Activated naive CD8-positive, alpha-beta T cell treated with anti-CD3 and anti-CD28 coated beads for 36 hours (primary cell): ENCODE results near the gene CAMTA1. TPM values are rescaled to one million over a fixed set of nuclear protein-coding genes. Genes with fewer than 3 reads are reported as not detected.
"Not testable (repeated sequence)": the region's sequence is repeated elsewhere in the genome, so short reads cannot be mapped to it uniquely, and the experiment has no call there.

ENCODE experiments used
- DNase-seq: peaks from one replicate; pipeline ENCODE4 v3.0.0; 2021
- H3K27ac Mint-ChIP-seq: one replicate; pipeline ENCODE4 v1.8.0; 2022; ENCODE audit warnings: mild to moderate bottlenecking, moderate library complexity, mixed read lengths
- H3K27me3 Mint-ChIP-seq: one replicate; pipeline ENCODE4 v1.8.0; 2022; ENCODE audit warnings: mild to moderate bottlenecking, mixed read lengths
- H3K36me3 Mint-ChIP-seq: one replicate; pipeline ENCODE4 v1.8.0; 2021; ENCODE audit warnings: mild to moderate bottlenecking, mixed read lengths
- H3K4me1 Mint-ChIP-seq: one replicate; pipeline ENCODE4 v1.8.0; 2021; ENCODE audit warnings: mixed read lengths
- H3K4me3 Mint-ChIP-seq: one replicate; pipeline ENCODE4 v1.8.0; 2022; ENCODE audit warnings: mild to moderate bottlenecking, moderate library complexity, mixed read lengths
- H3K9me3 Mint-ChIP-seq: one replicate; pipeline ENCODE4 v1.8.0; 2022; ENCODE audit warnings: mixed read lengths
- total RNA-seq, 2 experiments: library from RNA; stranded (reverse); gene quantifications; one replicate each; pipeline ENCODE4 v1.2.3, GENCODE V29; 2021

The CAMTA1 gene
- total RNA-seq, 2 experiments from 2014 or later = 70.4 to 71.4 TPM

GRCh38 chr1:6794164-6794563 is 8.9 kb downstream of the CAMTA1 start:
- DNase-seq = no peak
- no peaks in the 10 kb centered on the region for H3K27me3 Mint-ChIP-seq
- H3K4me3 Mint-ChIP-seq = no peak overlapping the region
- peaks cover 4% of the 10 kb centered on the region for H3K36me3 Mint-ChIP-seq
- no peaks in the 10 kb centered on the region for H3K9me3 Mint-ChIP-seq
- H3K4me1 Mint-ChIP-seq = peaks cover 36% of the 10 kb centered on the region
- no peak overlapping the region for H3K27ac Mint-ChIP-seq

DNA sequence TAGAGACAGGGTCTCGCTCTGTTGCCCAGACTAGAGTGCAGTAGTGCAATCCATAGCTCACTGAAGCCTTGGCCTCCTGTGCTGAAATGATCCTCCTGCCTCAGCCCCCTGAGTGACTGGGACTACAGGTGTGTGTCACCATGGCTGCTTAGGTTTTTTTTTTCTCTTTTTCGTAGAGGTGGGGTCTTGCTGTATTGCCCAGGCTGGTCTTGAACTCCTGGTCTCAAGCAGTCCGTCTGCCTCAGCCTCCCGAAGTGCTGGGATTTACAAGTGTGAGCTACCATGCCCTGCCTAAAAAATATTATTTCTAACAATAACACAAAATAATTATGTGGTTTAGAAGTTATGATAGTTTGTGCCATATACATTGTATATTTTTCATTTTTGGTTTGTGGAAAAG is 9.9 kb downstream of the CAMTA1 start:
- Mint-ChIP-seq H3K36me3 (peaks cover 1% of the 10 kb centered on the region), H3K4me1 (peaks cover 30% of the 10 kb centered on the region), H3K4me3 (no peak overlapping the region), H3K27ac (no peak overlapping the region), H3K27me3 (no peaks in the 10 kb centered on the region), H3K9me3 (no peaks in the 10 kb centered on the region)
- DNase-seq = no peak

DNA sequence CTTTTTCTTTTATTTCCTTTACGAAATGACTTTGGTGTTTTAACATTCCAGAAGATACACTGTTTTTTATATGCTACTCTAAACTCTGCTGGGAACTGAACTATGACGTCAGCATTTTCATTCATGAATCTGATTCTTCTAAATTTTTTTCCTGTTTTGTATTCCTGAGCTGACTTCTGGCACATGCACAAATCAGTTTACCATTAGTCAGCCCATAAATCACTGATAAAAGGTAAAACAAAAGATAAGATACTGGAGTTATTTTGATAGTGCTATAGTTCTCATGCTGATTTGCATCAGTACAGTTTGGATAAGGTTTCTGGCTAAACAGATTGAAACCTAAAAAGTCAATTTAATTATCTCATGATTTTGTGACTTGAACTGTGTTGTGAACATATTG is 10.4 kb downstream of the CAMTA1 start:
- peaks cover 32% of the 10 kb centered on the region for H3K4me1 Mint-ChIP-seq
- DNase-seq = no peak
- H3K9me3 Mint-ChIP-seq = no peaks in the 10 kb centered on the region
- H3K4me3 Mint-ChIP-seq = no peak overlapping the region
- no peak overlapping the region for H3K27ac Mint-ChIP-seq
- peaks cover 1% of the 10 kb centered on the region for H3K36me3 Mint-ChIP-seq
- no peaks in the 10 kb centered on the region for H3K27me3 Mint-ChIP-seq

DNA sequence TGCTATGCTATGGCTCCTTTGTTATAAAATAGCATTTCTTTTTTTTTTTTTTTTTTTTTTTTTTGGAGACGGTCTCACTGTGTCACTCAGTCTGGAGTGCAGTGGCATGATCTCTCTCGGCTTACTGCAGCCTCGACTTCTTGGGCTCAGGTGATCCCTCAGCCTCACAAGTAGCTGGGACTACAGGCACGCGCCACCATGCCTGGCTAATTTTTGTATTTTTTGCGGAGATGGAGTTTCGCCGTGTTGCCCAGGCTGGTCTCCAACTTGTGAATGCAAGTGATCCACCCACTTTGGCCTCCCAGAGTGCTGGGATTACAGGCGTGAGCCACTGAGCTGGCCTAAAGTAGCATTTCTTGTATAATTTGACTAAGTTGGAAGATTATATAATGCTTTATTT is 10.8 kb downstream of the CAMTA1 start:
- Mint-ChIP-seq H3K27ac (no peak overlapping the region), H3K27me3 (no peaks in the 10 kb centered on the region), H3K9me3 (no peaks in the 10 kb centered on the region), H3K4me1 (peaks cover 32% of the 10 kb centered on the region), H3K4me3 (no peak overlapping the region), H3K36me3 (peaks cover 3% of the 10 kb centered on the region)
- no peak for DNase-seq

GRCh38 chr1:6799499-6799898 is 14.2 kb downstream of the CAMTA1 start:
- Mint-ChIP-seq H3K27ac (no peak overlapping the region), H3K4me1 (peaks cover 21% of the 10 kb centered on the region), H3K9me3 (no peaks in the 10 kb centered on the region), H3K36me3 (peaks cover 5% of the 10 kb centered on the region), H3K4me3 (no peak overlapping the region), H3K27me3 (no peaks in the 10 kb centered on the region)
- DNase-seq = no peak

GRCh38 chr1:6800745-6801144 is 15.5 kb downstream of the CAMTA1 start:
- peaks cover 5% of the 10 kb centered on the region for H3K36me3 Mint-ChIP-seq
- peaks cover 31% of the 10 kb centered on the region for H3K4me1 Mint-ChIP-seq
- DNase-seq = no peak
- H3K9me3 Mint-ChIP-seq = no peaks in the 10 kb centered on the region
- no peaks in the 10 kb centered on the region for H3K27me3 Mint-ChIP-seq
- H3K4me3 Mint-ChIP-seq = no peak overlapping the region
- no peak overlapping the region for H3K27ac Mint-ChIP-seq

DNA sequence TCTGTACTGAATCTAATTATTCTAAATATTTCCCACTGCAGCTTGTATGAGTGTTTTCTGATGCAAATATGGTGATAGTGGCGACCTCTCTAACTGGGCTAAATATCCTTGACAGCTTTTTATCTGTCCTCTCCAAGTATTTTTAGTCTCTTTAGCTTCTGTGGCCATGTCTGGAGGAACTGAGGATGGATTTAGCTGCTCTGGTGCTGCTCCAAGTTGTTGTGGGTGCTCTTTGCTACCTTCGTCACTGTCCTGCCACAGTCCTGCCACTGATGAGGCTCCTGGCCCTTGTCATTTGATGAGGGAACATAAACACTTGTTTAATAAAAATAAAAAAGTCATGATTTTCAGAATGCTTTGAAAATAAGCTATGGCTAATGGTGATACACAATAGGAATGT is 15.9 kb downstream of the CAMTA1 start:
- Mint-ChIP-seq H3K36me3 (peaks cover 5% of the 10 kb centered on the region), H3K9me3 (no peaks in the 10 kb centered on the region), H3K4me1 (peaks cover 36% of the 10 kb centered on the region), H3K4me3 (no peak overlapping the region), H3K27ac (no peak overlapping the region), H3K27me3 (no peaks in the 10 kb centered on the region)
- DNase-seq = no peak

- H3K4me1 Mint-ChIP-seq = peaks cover 39% of the 10 kb centered on the region
- H3K27ac Mint-ChIP-seq = no peak overlapping the region
- no peak overlapping the region for H3K4me3 Mint-ChIP-seq
- H3K36me3 Mint-ChIP-seq = peaks cover 5% of the 10 kb centered on the region
- H3K27me3 Mint-ChIP-seq = no peaks in the 10 kb centered on the region
- H3K9me3 Mint-ChIP-seq = no peaks in the 10 kb centered on the region
- no peak for DNase-seq
Observed at GRCh38 chr1:6801966-6802365, 16.7 kb downstream of the CAMTA1 start.

DNA sequence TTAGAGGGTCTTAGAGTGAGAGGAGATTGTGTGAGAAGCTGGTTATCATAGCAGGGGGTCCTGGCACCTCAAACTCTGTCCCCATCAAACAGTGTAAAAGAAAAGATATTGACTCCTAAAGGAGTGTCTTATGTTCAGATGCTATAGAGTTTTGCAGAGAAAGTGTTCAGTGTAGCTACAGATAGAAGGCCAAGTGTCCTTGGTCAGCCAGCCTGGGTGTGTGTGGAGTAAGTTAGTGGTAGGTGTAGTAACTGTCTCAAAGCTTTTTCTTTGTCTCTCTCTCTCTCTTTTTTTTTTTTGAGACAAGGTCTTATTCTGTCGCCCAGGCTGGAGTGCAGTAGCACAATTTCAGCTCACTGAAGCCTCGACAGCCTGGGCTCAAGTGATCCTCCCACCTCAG is 17.2 kb downstream of the CAMTA1 start:
- Mint-ChIP-seq H3K4me1 (peaks cover 39% of the 10 kb centered on the region), H3K27ac (no peak overlapping the region), H3K9me3 (no peaks in the 10 kb centered on the region), H3K36me3 (peaks cover 4% of the 10 kb centered on the region), H3K4me3 (no peak overlapping the region), H3K27me3 (no peaks in the 10 kb centered on the region)
- no peak for DNase-seq

DNA sequence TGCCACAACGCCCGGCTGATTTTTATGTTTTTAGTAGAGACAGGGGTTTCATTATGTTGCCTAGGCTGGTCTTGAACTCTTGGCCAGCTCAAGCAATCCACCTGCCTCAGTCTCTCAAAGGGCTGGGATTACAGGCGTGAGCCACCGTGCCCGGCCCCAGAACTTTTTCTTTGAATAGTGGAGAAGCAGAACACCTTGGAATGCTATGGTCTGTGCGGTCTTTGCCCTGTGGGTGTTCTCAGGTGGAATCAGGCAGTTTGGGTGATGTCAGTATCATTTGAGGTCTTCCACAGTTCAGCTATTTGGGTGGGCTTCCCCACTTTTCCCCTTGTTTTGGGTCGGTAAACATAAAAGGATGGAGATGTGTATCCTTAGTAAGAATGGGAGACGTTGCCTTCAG is 17.6 kb downstream of the CAMTA1 start:
- no peak overlapping the region for H3K27ac Mint-ChIP-seq
- H3K4me1 Mint-ChIP-seq = peaks cover 39% of the 10 kb centered on the region
- peaks cover 4% of the 10 kb centered on the region for H3K36me3 Mint-ChIP-seq
- no peak overlapping the region for H3K4me3 Mint-ChIP-seq
- no peaks in the 10 kb centered on the region for H3K27me3 Mint-ChIP-seq
- DNase-seq = no peak
- H3K9me3 Mint-ChIP-seq = no peaks in the 10 kb centered on the region

DNA sequence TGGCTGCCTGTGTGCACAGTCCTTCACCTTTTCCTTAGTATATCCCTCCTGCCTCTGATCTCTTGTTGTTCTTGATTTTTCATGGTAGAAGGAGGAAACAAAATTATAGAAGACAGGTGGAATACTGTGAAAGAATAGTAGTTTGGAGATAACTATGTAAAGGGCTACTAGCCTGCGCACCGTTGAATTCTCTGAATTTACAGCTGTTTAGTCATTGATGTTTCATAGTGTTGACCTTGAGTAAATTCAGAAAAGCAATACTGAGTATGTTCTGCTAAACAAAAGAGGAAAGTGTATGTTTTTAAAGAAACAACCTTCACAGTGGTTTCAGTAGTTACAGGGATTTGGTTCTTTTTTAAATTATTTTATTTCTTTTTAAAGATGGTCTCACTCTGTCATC is 18.1 kb downstream of the CAMTA1 start:
- no peak for DNase-seq
- Mint-ChIP-seq H3K36me3 (peaks cover 4% of the 10 kb centered on the region), H3K9me3 (no peaks in the 10 kb centered on the region), H3K4me1 (peaks cover 39% of the 10 kb centered on the region), H3K27ac (no peak overlapping the region), H3K4me3 (no peak overlapping the region), H3K27me3 (no peaks in the 10 kb centered on the region)

DNA sequence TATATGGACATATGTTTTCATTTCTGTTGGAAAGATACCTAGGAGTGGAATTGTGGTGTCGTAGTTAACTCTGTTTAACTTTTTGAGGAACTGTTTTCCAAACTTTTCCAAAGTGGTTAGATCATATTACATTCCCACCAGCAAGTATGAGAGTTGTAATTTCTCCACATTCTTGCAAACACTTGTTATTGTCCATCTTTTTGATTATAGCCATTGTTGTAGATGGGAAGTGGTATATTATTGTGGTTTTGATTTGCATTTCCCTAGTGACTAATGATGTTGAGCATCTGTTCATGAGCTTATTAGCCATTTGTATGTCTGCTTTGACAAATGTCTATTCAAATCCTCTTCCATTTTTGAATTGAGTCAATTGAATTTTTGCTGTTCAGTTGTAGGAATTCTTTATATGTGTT is 19.8 kb downstream of the CAMTA1 start:
- no peak for DNase-seq
- Mint-ChIP-seq H3K27ac (no peak overlapping the region), H3K36me3 (peaks cover 4% of the 10 kb centered on the region), H3K4me1 (peaks cover 37% of the 10 kb centered on the region), H3K4me3 (no peak overlapping the region), H3K9me3 (no peaks in the 10 kb centered on the region), H3K27me3 (no peaks in the 10 kb centered on the region)

DNA sequence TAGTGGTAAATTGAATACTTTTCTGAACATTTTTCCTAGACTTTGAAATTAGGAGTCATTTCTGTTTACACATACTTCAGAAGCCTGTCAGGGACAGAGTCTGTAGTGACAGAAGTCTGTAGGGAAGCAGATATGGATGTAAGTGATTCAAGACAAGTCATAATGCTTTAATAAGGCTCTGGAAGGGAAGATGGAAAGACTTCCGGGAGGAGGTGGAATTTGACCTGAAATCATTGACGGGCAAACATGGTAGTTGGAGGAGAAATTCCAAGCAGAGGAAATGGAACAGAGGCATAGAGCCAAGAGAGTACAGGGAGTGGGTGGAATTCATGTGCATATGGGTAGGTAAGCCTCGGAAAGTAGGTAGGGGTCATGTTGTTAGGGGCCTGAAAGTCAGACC is 22.5 kb downstream of the CAMTA1 start:
- no peak overlapping the region for H3K27ac Mint-ChIP-seq
- peaks cover 2% of the 10 kb centered on the region for H3K36me3 Mint-ChIP-seq
- no peaks in the 10 kb centered on the region for H3K27me3 Mint-ChIP-seq
- no peak overlapping the region for H3K4me3 Mint-ChIP-seq
- no peak for DNase-seq
- H3K4me1 Mint-ChIP-seq = peaks cover 27% of the 10 kb centered on the region
- H3K9me3 Mint-ChIP-seq = no peaks in the 10 kb centered on the region

DNA sequence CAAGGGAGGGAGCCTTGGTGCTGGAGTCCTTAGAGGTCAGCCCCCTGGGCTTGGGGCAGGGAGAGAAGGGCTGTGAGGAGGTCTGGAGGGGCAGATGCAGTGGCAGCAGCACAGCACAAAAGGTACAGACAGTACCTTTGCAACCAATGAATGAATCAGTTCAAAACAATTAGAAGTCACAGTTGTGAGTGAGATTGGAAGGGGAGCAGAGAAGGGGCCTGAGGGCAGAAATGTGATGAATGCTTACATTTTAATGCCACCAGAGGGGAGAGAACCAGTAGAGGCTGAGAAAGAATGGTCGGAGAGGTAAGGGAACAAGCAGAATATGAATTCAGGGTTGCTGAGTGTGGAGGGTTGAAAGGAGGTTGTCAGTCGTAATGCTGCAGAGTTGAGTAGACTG is 24.2 kb downstream of the CAMTA1 start:
- no peaks in the 10 kb centered on the region for H3K36me3 Mint-ChIP-seq
- no peak for DNase-seq
- no peaks in the 10 kb centered on the region for H3K9me3 Mint-ChIP-seq
- H3K27ac Mint-ChIP-seq = no peak overlapping the region
- no peak overlapping the region for H3K4me3 Mint-ChIP-seq
- peaks cover 28% of the 10 kb centered on the region for H3K4me1 Mint-ChIP-seq
- H3K27me3 Mint-ChIP-seq = no peaks in the 10 kb centered on the region

- not testable (repeated sequence) for H3K4me3 Mint-ChIP-seq, H3K9me3 Mint-ChIP-seq, H3K36me3 Mint-ChIP-seq, H3K27ac Mint-ChIP-seq, DNase-seq, H3K27me3 Mint-ChIP-seq
- peaks cover 24% of the 10 kb centered on the region for H3K4me1 Mint-ChIP-seq
Observed at GRCh38 chr1:6810146-6810734, 25.0 kb downstream of the CAMTA1 start.

GRCh38 chr1:6811583-6811982 is 26.3 kb downstream of the CAMTA1 start:
- Mint-ChIP-seq H3K9me3 (no peaks in the 10 kb centered on the region), H3K36me3 (no peaks in the 10 kb centered on the region), H3K4me3 (no peak overlapping the region), H3K4me1 (peaks cover 18% of the 10 kb centered on the region), H3K27ac (no peak overlapping the region), H3K27me3 (no peaks in the 10 kb centered on the region)
- no peak for DNase-seq

GRCh38 chr1:6813165-6813564 is 27.9 kb downstream of the CAMTA1 start:
- peaks cover 30% of the 10 kb centered on the region for H3K4me1 Mint-ChIP-seq
- no peak overlapping the region for H3K27ac Mint-ChIP-seq
- no peak overlapping the region for H3K4me3 Mint-ChIP-seq
- H3K36me3 Mint-ChIP-seq = no peaks in the 10 kb centered on the region
- no peaks in the 10 kb centered on the region for H3K9me3 Mint-ChIP-seq
- no peak for DNase-seq
- no peaks in the 10 kb centered on the region for H3K27me3 Mint-ChIP-seq
